Sigmoid colon (tissue), 4 donors: Measurements from ENCODE around the gene ABI1.

Experiments
- CTCF ChIP-seq, 4 experiments: fragments of 450-650 bp in 3 of 4; fragments of 200-600 bp in 1 of 4; IDR thresholded peaks; one replicate each; pipeline ENCODE4 v1.5.1; 2016 to 2019; ENCODE audit warnings: antibody characterized with exemption in 4 of 4, mild to moderate bottlenecking in 3 of 4, moderate library complexity in 2 of 4
- EP300 ChIP-seq, 4 donors: sonication (generic); formaldehyde crosslinking; IDR thresholded peaks; one replicate each; pipeline ENCODE4 v1.6.1; 2017; ENCODE audit warnings: antibody characterized with exemption in 4 of 4
- POLR2A ChIP-seq, 2 donors: fragments of 450-650 bp; IDR thresholded peaks; one replicate each; pipeline ENCODE4 v1.6.1; 2016; ENCODE audit warnings: antibody characterized with exemption in 2 of 2, mild to moderate bottlenecking in 2 of 2, moderate library complexity in 2 of 2
- POLR2AphosphoS5 ChIP-seq, 4 donors: sonication (generic); formaldehyde crosslinking; IDR thresholded peaks; one replicate each; pipeline ENCODE4 v1.6.1; 2017; ENCODE audit warnings: antibody characterized with exemption in 4 of 4

- TF ChIP-seq CTCF (IDR thresholded peaks at IDR 0.05), result no peak
- no peak for TF ChIP-seq POLR2A (IDR thresholded peaks at IDR 0.05)
- TF ChIP-seq POLR2AphosphoS5 (IDR thresholded peaks at IDR 0.05), result no peak
- TF ChIP-seq EP300 (IDR thresholded peaks at IDR 0.05), result no peak
Measured at GRCh38 chr10:26859241-26860101, 1.3 kb downstream of the ABI1 start.
